Neural progenitor cell (in vitro differentiated cells): ENCODE data around the gene ERC2.

Experiments
- CTCF ChIP-seq: fragments of 200-600 bp; sonication (generic); IDR thresholded peaks from 2 replicates; pipeline ENCODE4 v1.5.1; 2017; ENCODE audit warnings: antibody characterized with exemption, mild to moderate bottlenecking
- EZH2 ChIP-seq: fragments of 200-600 bp; sonication (generic); IDR thresholded peaks from 2 replicates; pipeline ENCODE4 v1.6.1; 2017; ENCODE audit warnings: antibody characterized with exemption, mild to moderate bottlenecking, moderate library complexity
- EZH2phosphoT487 ChIP-seq: fragments of 200-600 bp; sonication (generic); IDR thresholded peaks from 2 replicates; pipeline ENCODE4 v1.6.1; 2017; ENCODE audit warnings: antibody characterized with exemption

DNA sequence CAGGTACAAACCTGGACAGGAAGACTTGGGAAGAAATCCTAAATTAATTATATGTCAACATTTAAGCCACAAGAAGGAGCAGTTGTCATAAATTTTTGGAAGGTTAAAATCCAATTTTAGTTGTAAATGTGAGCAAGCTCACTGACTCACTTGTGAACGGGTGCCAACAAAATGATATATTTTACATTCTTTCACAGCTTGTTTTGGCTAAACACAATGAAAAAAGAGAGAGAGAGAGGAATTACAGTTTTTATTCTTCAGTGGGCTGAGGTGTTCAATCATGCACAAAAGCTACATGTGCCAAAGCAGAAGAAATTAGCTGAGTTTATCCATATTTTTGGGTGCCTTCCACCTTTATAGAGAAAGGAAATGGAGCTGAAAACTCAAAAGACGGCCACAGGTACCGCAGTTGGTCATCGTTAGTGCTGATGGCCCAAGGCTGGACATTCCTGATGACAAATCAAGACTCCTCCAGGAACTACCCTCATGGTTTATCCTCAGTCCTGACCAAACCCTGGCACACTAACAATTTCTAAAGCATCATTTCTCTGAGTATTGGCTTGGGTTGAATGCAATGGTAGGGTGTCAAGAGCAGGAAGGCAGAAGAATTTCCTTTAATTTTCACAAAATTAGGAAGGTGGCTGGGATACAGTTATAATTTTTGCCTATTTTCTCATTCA is 943.6 kb downstream of the ERC2 start:
- TF ChIP-seq EZH2phosphoT487: no peak
- TF ChIP-seq CTCF: no peak
- no peak for TF ChIP-seq EZH2
